ENCODE results near the gene RNF220.

DNA sequence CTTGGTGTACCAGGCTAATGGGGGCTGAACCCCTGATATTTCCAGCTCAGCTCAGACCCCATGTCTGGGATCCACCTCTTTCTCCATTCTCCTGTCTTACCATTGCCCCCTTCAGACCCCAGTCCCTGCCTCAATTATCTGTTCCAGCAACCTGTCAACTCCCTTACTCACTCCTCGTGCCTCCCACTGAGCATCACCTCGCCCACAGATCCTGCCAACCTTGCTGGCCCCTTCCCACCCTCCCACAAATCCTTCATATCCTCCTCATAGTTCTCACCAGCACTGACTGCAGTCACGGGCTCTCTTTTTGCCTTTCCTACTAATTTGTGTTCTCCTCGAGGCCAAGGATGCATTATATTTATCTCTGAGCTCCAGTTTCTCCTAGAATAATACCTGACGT is 206.4 kb downstream of the RNF220 start:
- TF ChIP-seq, protein P1, sequence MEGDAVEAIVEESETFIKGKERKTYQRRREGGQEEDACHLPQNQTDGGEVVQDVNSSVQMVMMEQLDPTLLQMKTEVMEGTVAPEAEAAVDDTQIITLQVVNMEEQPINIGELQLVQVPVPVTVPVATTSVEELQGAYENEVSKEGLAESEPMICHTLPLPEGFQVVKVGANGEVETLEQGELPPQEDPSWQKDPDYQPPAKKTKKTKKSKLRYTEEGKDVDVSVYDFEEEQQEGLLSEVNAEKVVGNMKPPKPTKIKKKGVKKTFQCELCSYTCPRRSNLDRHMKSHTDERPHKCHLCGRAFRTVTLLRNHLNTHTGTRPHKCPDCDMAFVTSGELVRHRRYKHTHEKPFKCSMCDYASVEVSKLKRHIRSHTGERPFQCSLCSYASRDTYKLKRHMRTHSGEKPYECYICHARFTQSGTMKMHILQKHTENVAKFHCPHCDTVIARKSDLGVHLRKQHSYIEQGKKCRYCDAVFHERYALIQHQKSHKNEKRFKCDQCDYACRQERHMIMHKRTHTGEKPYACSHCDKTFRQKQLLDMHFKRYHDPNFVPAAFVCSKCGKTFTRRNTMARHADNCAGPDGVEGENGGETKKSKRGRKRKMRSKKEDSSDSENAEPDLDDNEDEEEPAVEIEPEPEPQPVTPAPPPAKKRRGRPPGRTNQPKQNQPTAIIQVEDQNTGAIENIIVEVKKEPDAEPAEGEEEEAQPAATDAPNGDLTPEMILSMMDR (conservative IDR thresholded peaks at IDR 0.05; ENCODE audit: low read length), result no peak
- TF ChIP-seq EZH2phosphoT487 (IDR thresholded peaks at IDR 0.05; ENCODE audit: borderline replicate concordance), result no peak
